HG02588 (cell line): ENCODE measurements around the gene DAD1.
A peak's percentile ranks its signal among the peaks of the same experiment; 100 is the strongest.
"Not testable (repeated sequence)": the region's sequence is repeated elsewhere in the genome, so short reads cannot be mapped to it uniquely, and the experiment has no call there.

Experiments
- ATAC-seq: cut with Tn5 transposase; IDR thresholded peaks from one replicate; pipeline ENCODE4 v1.9.1; 2021; ENCODE audit warnings: mild to moderate bottlenecking, moderate library complexity; ENCODE audit not compliant: unreplicated experiment

Gene DAD1

GRCh38 chr14:22569737-22570131 is 19.3 kb downstream of the DAD1 start:
- ATAC-seq = no peak

DNA sequence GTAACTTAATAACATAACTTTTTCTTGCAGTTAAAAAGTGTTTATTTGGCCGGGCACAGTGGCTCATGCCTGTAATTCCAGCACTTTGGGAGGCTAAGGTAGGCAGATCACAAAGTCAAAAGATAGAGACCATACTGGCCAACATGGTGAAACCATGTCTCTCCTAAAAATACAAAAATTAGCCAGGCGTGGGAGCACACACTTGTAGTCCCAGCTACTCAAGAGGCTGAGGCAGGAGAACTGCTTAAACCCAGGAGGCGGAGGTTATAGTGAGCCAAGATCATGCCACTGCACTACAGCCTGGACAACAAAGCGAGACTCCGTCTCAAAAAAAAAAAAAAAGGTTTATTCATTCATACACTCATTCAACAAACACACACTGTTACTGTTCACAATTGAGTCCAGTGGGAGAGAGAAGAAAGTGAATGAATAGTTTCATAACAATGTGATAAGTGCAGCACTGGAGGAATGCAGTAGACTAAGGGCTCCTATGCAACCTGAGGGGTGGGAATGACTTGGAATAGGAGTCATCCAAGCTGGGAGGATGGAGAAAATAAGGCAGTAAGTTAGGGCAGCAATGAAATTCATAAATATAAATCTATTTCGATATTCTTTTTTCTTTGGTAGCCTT is 19.8 kb downstream of the DAD1 start:
- no peak for ATAC-seq

DNA sequence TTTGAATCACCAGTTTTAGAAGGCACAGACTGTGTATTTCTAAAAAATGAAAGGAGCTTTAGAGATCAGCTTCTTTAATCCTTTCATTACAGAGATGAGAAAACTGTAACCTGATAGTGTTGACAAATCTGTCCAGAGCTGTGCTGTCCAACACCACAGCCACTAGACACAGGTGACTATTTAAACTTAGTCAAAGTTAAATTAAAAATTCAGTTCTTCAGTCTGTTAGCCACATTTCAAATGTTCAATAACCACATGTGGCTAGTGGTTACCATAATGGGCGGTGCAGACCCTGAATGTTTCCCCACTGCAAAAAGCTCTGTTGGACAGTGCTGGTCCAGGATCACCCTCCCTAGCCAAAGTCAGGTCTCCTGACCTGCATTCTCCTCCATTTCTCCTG is 21.6 kb downstream of the DAD1 start:
- ATAC-seq = no peak

- ATAC-seq = no peak
Observed at GRCh38 chr14:22566845-22567244, 22.2 kb downstream of the DAD1 start.

- not testable (repeated sequence) for ATAC-seq
Observed at GRCh38 chr14:22566266-22566665, 22.8 kb downstream of the DAD1 start.

GRCh38 chr14:22565391-22565945 is 23.6 kb downstream of the DAD1 start:
- ATAC-seq = peak; percentile 40

GRCh38 chr14:22564463-22564862 is 24.6 kb downstream of the DAD1 start:
- ATAC-seq = no peak

- ATAC-seq = peak; percentile 39
Observed at GRCh38 chr14:22563987-22564386, 25.0 kb downstream of the DAD1 start.

DNA sequence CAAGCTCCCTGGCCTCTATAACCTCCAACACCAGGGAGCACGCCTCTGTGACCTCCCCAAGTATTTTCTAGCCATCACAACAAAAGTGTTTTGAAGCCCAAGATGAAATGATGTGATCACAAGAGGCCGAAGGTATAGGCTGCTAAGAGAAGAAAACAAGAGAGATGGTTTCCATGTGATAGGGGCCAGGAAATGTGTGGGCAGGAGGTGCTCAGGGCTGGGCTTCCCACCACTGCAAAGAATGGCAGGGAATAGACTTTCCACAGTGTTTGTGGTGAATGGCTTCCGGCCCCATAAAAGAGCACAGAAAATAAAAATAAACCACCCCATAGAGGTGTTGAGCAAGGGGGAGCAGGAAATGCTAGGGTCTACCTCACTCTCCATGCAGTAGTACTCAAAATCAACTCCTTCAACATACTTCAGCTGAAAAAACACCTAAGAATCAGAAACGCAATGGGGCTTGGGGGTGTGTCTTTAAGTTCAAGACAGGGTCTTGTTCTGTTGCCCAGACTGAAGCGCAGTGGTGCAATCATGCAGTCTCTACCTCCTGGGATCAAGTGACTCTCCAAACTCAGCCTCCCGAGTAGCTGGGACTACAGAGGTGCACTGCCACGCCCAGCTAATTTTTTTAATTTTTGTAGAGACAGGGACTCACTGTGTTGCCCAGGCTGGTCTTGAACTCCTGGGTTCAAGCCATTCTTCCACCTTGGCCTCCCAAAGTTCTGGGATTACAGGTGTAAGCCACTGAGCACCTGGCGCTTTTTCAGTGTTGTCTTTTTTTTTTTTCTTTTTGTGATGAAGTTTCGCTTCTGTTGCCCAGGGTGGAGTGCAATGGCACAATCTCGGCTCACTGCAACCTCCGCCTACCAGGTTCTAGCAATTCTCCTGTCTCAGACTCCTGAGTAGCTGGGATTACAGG is 27.1 kb downstream of the DAD1 start:
- no peak for ATAC-seq

- no peak for ATAC-seq
Observed at GRCh38 chr14:22561366-22561660, 27.7 kb downstream of the DAD1 start.

DNA sequence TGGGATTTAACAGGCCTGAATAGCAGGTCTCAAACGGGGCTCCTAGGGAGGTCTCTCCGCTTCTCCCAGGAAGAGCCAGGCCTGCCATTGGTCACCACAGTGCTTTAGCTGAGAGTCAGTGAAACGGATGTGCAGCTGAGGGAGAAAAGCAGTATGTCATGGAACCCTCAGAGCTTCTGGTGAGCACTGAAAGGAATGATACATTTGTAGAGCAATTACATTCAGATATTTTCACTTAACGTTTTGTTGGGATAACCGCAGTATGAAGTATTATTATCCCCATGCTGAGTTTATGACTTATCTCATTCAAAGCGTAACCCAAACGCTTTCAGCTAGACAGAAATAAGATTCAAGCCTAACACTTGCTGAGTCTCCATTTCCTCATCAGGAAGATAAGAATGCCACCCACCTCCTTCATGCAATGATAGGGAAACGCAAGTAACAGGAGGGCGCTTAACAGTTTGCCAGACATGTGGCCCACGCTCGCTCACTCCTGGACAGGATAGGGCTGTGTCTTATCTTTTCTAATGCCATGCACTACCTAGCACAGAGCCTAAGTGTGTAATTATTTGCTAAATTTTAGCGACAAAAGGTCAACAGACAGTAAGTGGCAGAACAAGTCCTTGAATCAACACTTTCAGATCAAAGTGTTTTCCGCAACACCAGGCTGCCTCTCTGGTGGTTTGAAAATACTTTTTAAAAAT is 28.2 kb downstream of the DAD1 start:
- ATAC-seq = no peak

- ATAC-seq = no peak
Observed at GRCh38 chr14:22559041-22559440, 30.0 kb downstream of the DAD1 start.

GRCh38 chr14:22558221-22558913 is 30.7 kb downstream of the DAD1 start:
- no peak for ATAC-seq

DNA sequence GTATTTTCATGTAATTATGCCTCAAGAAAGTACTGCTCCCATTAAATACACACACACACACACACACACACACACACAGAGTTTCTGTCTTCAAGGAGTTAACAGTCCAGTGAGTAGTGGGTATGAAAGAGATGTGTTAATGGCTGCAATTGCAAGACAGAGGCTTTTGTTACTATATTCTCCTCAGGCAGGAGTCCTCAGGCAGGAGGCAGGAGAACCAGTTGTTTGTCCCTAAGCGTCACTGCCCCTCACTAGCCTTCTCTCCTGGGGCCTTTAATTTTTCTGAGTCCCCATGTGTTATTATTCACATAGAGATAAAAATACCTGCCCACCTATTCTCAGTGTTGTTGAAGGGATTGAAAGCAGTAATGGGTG is 31.2 kb downstream of the DAD1 start:
- no peak for ATAC-seq

DNA sequence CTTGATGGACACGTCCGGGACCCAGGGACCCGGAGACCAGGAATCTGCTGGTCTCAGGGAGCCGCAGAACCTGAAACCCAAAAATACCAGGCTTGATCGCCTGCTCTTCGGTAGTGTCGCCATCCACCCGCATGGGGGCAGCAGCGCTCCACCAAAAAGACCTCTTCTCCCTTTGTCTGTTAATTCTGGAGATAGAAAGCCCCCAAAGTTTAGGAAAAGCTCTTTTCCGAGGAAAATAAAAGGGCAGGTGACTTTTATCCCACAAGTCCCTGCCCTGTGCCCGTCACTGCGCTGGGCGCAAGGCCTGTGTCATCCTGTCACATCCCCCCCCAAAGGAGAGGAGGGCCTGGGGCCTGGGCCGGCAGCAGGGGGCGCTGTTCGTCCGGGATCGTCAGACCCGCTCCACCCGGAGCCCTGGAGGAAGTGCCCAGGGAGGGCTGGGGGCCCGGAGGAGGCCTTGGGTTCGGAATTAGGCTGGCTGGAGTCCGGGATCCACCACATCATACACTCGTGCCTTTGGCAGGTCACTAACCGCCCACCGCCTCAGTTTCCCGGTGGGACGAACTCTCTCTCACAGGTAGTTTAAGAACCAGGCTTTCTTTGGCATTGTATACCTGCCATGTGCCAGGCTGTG is 31.9 kb downstream of the DAD1 start:
- ATAC-seq = peak; percentile 33

DNA sequence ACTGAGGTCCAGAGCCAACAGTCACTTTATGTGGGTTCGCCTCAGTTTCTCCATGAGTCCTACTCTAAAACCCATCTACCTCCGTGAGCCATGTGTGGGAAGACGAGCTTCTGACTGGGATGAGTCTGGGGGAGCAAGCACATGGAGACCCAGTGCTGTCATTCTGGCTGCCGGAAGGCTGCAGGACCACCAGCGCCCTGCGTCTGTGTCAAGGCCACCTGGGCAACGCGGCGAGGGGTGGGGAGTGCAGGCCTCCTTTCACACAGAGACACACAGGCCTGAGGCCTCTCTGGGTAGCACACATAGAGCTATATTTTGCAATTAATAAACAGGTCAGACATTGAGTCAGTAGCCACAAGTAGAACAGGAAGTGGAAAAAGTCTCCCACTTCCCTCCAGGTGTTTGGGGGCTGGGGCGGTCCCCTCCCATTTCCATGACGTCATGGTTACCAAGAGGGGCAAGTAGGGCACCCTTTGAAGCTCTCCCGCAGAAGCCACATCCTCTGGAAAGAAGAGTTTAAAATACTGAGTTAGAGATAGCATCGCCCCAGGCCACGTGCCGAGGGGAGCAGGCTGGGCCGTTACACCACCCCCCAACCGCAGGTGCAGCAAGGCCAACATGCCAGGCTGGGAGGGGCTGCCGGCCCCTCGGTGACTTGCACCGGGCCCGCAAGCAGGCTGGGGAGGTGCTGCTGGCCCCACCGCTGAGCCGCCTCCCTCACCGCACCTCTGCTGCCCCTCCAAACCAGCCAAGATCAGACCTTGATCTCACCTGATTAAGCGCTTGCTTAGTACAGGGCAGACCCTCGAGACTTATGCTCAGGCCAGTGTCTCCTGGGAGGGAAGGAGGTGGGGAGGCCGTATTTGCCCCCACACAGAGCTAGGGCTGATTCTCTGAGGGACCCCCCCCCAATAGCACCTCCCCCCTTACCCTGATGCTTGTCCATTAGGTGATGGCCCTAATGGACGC is 32.7 kb downstream of the DAD1 start:
- peak; percentile 64 for ATAC-seq

GRCh38 chr14:22555384-22556011 is 33.5 kb downstream of the DAD1 start:
- peak; percentile 3 for ATAC-seq

DNA sequence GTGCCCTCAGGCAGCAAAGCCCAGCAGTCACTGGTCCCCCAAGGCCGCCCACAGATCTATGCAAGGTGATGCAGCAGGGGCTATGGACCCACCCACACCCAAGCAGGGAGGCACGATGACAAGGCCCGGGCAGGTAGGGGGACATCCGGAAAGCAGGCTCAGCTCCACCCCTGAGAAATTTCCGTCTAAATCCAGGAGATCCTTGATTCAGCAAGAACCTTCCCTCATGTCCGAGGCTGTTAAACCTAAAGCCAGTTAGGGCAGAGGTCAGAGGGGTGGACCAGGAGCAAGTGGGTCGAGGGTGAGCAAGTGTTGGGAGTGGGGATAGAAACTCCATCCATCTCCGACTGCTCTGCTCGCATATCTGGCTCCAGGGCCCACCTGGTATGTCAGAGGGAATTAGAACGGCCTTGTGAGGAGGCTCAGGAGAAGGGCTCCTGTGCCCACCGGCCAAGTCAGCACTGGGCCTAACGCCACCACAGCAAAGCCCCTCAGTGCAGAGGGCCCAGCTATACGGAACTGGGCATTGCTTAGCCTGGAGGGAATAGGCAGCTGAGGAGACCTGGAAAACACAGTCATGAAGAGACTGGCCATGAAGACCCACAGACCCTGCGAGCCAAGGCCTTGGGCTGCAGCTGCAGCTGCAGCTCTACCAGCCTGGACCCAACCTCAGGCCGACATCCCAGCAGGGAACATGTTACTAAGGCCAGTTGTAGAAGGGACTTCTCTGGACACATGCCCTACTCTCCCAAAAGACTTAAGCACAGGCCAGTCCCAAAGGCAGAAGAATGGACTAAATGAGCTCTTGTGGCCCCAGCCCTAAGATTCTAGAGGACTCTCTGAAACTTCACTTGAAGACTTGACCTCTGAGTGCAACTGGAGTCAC is 34.3 kb downstream of the DAD1 start:
- ATAC-seq = no peak
